Dermis lymphatic vessel endothelial cell (primary cell): ENCODE measurements around the gene RRAGA. TPM values are rescaled to one million over a fixed set of nuclear protein-coding genes. Genes with fewer than 3 reads are reported as not detected.

Experiments
- total RNA-seq: library from RNA; depleted of rRNA; stranded (reverse); fragments of >200 nt; gene quantifications from 2 replicates; pipeline ENCODE4 v1.2.1, GENCODE V29; 2014

Gene RRAGA, protein sequence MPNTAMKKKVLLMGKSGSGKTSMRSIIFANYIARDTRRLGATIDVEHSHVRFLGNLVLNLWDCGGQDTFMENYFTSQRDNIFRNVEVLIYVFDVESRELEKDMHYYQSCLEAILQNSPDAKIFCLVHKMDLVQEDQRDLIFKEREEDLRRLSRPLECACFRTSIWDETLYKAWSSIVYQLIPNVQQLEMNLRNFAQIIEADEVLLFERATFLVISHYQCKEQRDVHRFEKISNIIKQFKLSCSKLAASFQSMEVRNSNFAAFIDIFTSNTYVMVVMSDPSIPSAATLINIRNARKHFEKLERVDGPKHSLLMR
- 38.9 and 44.2 TPM in 2 replicates for total RNA-seq

DNA sequence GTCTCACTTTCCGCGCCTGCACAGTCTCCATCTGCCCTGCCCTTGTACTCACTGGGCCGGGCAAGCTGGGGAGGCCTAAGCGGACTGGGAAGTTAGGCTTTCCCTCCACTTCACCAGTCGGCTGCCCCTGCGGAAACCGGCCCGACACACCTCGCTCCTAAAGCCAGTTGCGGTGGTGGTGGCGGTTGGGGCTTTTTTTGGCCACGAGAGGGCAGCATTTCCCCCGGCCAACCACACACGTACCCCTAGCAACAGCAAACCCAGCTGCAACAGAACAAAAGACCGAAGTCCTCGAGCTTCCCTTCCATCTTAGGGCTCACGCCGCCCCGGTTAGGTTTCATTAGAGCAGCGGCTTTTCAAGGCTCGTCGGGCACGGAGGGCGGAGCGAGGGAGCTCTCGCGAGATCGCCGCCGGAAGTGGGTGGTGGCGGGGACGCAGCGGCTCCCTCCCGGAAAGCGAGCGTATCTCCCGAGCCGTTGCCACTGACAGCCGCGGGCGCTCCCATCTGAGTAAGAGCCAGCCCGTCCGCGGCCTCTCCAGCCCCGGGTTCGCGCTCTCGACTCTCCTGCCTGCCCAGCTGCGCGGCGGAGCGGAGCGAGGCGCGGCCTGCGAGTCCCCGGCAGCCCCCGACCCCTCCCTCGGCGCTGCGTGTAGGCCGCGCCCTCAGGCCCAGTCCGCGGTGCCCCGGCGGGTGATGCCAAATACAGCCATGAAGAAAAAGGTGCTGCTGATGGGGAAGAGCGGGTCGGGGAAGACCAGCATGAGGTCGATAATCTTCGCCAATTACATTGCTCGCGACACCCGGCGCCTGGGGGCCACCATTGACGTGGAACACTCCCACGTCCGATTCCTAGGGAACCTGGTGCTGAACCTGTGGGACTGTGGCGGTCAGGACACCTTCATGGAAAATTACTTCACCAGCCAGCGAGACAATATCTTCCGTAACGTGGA is at the start of gene RRAGA:
Gene RRAGA, plus strand, starts transcription at position 462 of the 951 bp plus-strand sequence. Its CDS starts 233 bp downstream, at position 695.

GRCh38 chr9:19033015-19033414 is 16.2 kb upstream of the RRAGA start, which contains the start of gene SAXO1:
Gene SAXO1, minus strand, starts transcription at chr9:19033209. Its CDS starts 301 bp downstream, at chr9:19032908.

Other genes starting within 250 kb of the RRAGA start
- gene SAXO1, start 16.2 kb upstream of the RRAGA start, total RNA-seq: not detected in 2 replicates
- gene HAUS6, start 53.5 kb downstream of the RRAGA start, total RNA-seq: 10.0 and 11.2 TPM in 2 replicates
- 102 TPM in 2 replicates for gene PLIN2, start 78.1 kb downstream of the RRAGA start, total RNA-seq
- 89.9 and 121 TPM in 2 replicates for gene DENND4C, start 181.3 kb downstream of the RRAGA start, total RNA-seq